WI38 (cell line): Measurements from ENCODE around the gene CREB5.

Source experiments
- H3K4me3 ChIP-seq: 2 replicates; pipeline ENCODE4 v1.5.1; 2011; ENCODE audit warnings: low read depth, mild to moderate bottlenecking, control low read depth, low read length
- CTCF ChIP-seq: IDR thresholded peaks from 2 replicates; pipeline ENCODE4 v1.5.1; 2012; ENCODE audit warnings: low read depth, mild to moderate bottlenecking, control low read depth, low read length

The CREB5 gene

GRCh38 chr7:28435152-28435551, 22.8 kb downstream of the CREB5 start:
- no peak overlapping the region for H3K4me3 ChIP-seq
- no peak for TF ChIP-seq CTCF

GRCh38 chr7:28435732-28436378, 23.5 kb downstream of the CREB5 start:
- no peak overlapping the region for H3K4me3 ChIP-seq
- no peak for TF ChIP-seq CTCF

GRCh38 chr7:28440055-28440601, 27.8 kb downstream of the CREB5 start:
- H3K4me3 ChIP-seq, result no peak overlapping the region
- TF ChIP-seq CTCF, result no peak

- no peak for TF ChIP-seq CTCF
These were observed 30.5 kb downstream of the CREB5 start for GRCh38 chr7:28442540-28443420.

GRCh38 chr7:28446131-28446530, 33.8 kb downstream of the CREB5 start:
- no peak for TF ChIP-seq CTCF
- H3K4me3 ChIP-seq, result no peak overlapping the region

More at GRCh38 chr7:28442540-28443420, 30.5 kb downstream of the CREB5 start:
- H3K4me3 ChIP-seq, result no peak overlapping the region

- no peak for TF ChIP-seq CTCF
- no peak overlapping the region for H3K4me3 ChIP-seq
These were observed 34.8 kb downstream of the CREB5 start for GRCh38 chr7:28447071-28447470.

- TF ChIP-seq CTCF, result no peak
- H3K4me3 ChIP-seq, result no peak overlapping the region
These were observed 36.4 kb downstream of the CREB5 start for GRCh38 chr7:28448708-28449107.
